Colonic mucosa (tissue), 4 donors: ENCODE measurements around the gene MOB1A. TPM values are rescaled to one million over a fixed set of nuclear protein-coding genes. Genes with fewer than 3 reads are reported as not detected.
A peak's percentile ranks its signal among the peaks of the same experiment; 100 is the strongest.
"Not testable (repeated sequence)": the region's sequence is repeated elsewhere in the genome, so short reads cannot be mapped to it uniquely, and the experiment has no call there.

Source experiments
- DNase-seq: peaks from one replicate; pipeline ENCODE4 v3.0.0-alpha.2; 2020
- H3K27ac ChIP-seq: fragments of 200-600 bp; one replicate; pipeline ENCODE4 v1.8.0; 2021
- H3K27me3 ChIP-seq: fragments of 200-600 bp; one replicate; pipeline ENCODE4 v1.8.0; 2021
- H3K36me3 ChIP-seq: fragments of 200-600 bp; one replicate; pipeline ENCODE4 v1.8.0; 2021
- H3K4me1 ChIP-seq: fragments of 200-600 bp; one replicate; pipeline ENCODE4 v1.8.0; 2021; ENCODE audit warnings: mild to moderate bottlenecking
- H3K4me3 ChIP-seq: fragments of 200-600 bp; one replicate; pipeline ENCODE4 v1.8.0; 2021
- H3K9ac ChIP-seq, 2 donors: one replicate each; pipeline ENCODE4 v1.7.0; 2013; ENCODE audit warnings: control low read depth in 2 of 2, low read depth in 2 of 2, low read length in 2 of 2
- H3K9me3 ChIP-seq: fragments of 200-600 bp; one replicate; pipeline ENCODE4 v1.8.0; 2021
- intact Hi-C: fragments of 100-400 bp; cut with DNase I; formaldehyde crosslinking; loops from one replicate; pipeline ENCODE4 v1.14.1; 2022
- total RNA-seq, 2 donors: library from RNA; stranded (reverse); fragmentation: NEBNext Ultra II Directional in 1 of 2; extraction: Animal tissue kit (Norgen Biotek cat#: 25700) in 1 of 2; gene quantifications; one replicate each; pipeline ENCODE4 v1.2.1, GENCODE V29; 2021
- TF ChIP-seq, protein P1 (sequence below): fragments of 200-600 bp; IDR thresholded peaks from one replicate; pipeline ENCODE4 v1.8.0; 2022; ENCODE audit warnings: antibody characterized with exemption, mild to moderate bottlenecking
- donor health status: healthy.
- donor health status: DM: no; HTN: no; CAD: no.
- donor health status: DM: no; HTN: no; CAD: no.

Gene MOB1A
- total RNA-seq, 2 donors from 2014 or later, result 124 to 160 TPM

DNA sequence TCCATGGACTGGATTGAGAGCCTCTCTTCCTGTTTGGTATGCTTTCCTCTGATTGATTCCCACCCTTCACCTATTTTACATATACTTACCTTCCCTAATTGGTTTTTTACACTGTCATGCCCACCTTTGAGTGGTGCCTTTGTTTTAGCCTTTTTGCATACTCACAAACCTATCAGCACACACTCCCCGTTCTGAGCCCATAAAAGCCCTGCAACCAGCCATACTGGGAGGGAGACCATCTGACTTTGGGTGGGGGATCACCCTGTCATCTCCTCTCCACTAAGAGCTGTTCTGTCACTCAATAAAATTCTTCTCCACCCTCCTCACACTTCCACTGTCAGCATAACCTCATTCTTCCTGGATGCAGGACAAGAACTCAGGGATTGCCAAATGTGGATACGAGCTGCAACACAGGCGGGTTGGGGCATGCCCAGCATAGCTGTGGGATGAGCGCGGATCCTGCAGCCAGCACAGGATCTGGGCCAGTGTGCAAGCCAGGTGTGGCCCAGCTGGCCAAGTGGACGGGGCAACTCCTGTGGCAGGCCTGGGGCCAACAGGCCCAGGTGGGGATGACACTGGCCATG is 9.4 kb upstream of the MOB1A start:
- intact Hi-C loops, result no loop called here
- no peak for DNase-seq
- Histone ChIP-seq H3K4me1 (no peaks in the 10 kb centered on the region), H3K27ac (no peak overlapping the region), H3K9me3 (no peaks in the 10 kb centered on the region), H3K9ac (no peak overlapping the region), H3K36me3 (no peaks in the 10 kb centered on the region), H3K4me3 (no peak overlapping the region), H3K27me3 (no peaks in the 10 kb centered on the region)
- TF ChIP-seq, protein P1, sequence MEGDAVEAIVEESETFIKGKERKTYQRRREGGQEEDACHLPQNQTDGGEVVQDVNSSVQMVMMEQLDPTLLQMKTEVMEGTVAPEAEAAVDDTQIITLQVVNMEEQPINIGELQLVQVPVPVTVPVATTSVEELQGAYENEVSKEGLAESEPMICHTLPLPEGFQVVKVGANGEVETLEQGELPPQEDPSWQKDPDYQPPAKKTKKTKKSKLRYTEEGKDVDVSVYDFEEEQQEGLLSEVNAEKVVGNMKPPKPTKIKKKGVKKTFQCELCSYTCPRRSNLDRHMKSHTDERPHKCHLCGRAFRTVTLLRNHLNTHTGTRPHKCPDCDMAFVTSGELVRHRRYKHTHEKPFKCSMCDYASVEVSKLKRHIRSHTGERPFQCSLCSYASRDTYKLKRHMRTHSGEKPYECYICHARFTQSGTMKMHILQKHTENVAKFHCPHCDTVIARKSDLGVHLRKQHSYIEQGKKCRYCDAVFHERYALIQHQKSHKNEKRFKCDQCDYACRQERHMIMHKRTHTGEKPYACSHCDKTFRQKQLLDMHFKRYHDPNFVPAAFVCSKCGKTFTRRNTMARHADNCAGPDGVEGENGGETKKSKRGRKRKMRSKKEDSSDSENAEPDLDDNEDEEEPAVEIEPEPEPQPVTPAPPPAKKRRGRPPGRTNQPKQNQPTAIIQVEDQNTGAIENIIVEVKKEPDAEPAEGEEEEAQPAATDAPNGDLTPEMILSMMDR, result no peak

DNA sequence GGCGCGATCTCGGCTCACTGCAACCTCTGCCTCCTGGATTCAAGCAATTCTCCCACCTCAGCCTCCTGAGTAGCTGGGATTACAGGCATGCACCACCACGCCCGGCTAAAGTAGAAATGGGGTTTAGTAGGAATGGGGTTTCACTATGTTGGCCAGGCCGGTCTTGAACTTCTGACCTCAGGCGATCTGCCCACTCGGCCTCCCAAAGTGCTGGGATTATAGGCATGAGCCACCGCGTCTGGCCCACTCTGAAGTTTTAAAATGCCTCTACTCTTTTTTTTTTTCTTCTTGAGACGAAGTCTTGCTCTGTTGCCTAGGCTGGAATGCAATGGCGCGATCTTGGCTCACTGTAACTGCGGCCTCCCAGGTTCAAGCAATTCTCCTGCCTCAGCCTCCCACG is 8.0 kb upstream of the MOB1A start:
- H3K9me3 ChIP-seq, H3K36me3 ChIP-seq, H3K27ac ChIP-seq, intact Hi-C loops, DNase-seq, H3K9ac ChIP-seq, H3K4me1 ChIP-seq, H3K4me3 ChIP-seq, H3K27me3 ChIP-seq: not testable (repeated sequence)

DNA sequence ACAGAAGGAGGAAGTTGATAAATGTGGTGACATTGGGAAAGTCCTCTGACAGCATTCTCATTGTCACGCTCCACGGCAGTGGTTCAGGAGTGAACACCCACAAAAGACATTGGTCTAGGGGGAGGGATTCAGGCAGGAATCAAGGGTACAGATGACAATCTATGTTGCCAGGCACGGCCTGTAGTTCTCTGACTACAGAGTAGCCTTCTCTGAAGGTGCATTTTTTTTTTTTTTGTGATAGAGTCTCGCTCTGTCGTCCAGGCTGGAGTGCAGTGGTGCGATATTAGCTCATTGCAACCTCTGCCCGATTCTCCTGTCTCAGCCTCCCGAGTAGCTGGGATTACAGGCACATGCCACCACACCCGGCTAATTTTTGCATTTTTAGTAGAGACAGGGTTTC is 7.4 kb upstream of the MOB1A start:
- Histone ChIP-seq H3K27me3 (no peaks in the 10 kb centered on the region), H3K9me3 (no peaks in the 10 kb centered on the region), H3K9ac (no peak overlapping the region), H3K27ac (no peak overlapping the region), H3K4me3 (no peak overlapping the region), H3K4me1 (no peaks in the 10 kb centered on the region), H3K36me3 (no peaks in the 10 kb centered on the region)
- intact Hi-C loops, result no loop called here
- no peak for DNase-seq
- TF ChIP-seq, protein P1, result no peak

DNA sequence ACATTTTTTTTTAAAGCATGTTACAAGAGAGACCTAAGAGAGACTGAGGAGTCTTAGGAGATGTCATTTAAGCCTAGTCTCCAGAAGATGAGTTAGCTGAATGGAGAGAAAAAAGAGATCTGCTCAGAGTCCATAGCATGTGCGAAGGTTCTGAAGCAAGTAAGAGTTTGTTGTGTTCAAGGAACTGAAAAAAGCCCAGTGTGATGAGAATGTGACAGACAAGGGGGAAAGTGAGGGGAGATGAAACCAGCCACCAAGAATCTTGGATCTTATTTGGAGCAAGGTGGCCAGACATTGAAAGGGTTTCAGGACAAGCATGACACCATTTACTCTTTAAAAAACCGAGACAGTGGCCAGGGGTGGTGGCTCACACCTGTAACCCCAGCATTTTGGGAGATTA is 5.2 kb upstream of the MOB1A start:
- Histone ChIP-seq H3K4me1 (no peaks in the 10 kb centered on the region), H3K9me3 (no peaks in the 10 kb centered on the region), H3K9ac (no peak overlapping the region), H3K27me3 (no peaks in the 10 kb centered on the region), H3K4me3 (no peak overlapping the region), H3K36me3 (no peaks in the 10 kb centered on the region), H3K27ac (no peak overlapping the region)
- TF ChIP-seq, protein P1, result no peak
- DNase-seq, result no peak
- intact Hi-C loops, result no loop called here

DNA sequence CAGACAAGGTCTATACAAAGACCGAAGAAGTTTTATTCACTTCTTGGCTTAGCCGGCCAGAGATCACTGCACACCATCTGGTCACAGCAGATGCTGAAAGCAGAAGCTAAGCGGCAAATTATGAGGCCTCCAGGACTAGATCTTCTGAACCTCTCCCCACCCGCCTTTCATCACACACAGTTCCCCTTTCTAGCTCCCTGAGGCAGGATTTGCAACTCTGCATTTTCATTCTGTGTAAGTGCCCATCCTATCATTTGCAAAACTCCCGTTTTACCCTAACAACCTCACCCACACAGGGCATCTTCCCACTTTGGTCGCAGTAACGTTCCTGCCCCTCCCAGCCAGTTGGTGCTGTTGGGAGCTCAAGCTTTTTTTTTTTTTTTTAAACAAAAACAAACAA is 3.1 kb upstream of the MOB1A start:
- no peak overlapping the region for H3K27ac ChIP-seq
- H3K4me1 ChIP-seq, result peaks cover 3% of the 10 kb centered on the region
- no peak overlapping the region for H3K9ac ChIP-seq
- no peaks in the 10 kb centered on the region for H3K9me3 ChIP-seq
- H3K36me3 ChIP-seq, result no peaks in the 10 kb centered on the region
- TF ChIP-seq, protein P1, result no peak
- intact Hi-C loops, result no loop called here
- no peaks in the 10 kb centered on the region for H3K27me3 ChIP-seq
- no peak for DNase-seq
- H3K4me3 ChIP-seq, result no peak overlapping the region

DNA sequence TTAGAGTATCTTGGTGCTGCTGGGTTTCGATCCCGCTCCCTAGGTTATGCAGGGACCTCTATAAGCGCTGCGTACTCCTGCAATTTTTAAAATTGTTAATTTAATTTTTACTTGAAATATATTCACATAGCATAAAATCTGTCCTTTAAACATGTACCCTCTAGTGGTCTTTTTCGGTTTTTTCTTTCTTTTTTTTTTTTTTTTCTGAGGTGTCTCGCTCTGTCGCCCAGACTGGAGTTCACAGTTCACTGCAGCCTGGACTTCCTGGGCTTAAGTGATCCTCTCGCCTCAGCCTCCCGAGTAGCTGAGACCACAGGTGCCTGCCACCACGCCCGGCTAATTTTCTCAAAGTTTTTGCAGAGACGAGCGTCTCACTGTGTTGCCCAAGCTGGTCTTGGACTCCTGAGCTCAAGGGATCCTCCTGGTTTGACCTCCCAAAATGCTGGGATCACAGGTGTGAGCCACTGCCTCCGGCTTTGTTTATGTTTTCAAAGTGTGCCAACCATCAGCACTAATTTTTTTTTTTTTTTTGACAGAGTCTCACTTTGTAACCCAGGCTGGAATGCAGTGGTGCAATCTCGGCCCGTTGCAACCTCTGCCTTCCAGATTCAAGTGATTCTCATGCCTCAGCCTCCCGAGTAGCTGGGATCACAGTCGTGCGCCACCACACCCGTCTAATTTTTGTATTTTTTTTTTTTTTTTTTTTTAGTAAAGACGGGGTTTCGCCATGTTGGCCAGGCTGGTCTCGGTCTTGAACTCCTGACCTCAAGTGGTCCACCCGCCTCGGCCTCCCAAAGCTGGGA is 585 bp upstream of the MOB1A start:
- Histone ChIP-seq H3K27me3 (no peaks in the 10 kb centered on the region), H3K9me3 (no peaks in the 10 kb centered on the region), H3K27ac (peak overlapping the region; percentile 89), H3K4me1 (peaks cover 6% of the 10 kb centered on the region), H3K4me3 (peak overlapping the region; percentile 69), H3K9ac (peak overlapping the region in 1 of 2 donors; percentile 93), H3K36me3 (no peaks in the 10 kb centered on the region)
- DNase-seq, result no peak
- intact Hi-C loops, result no loop called here
- TF ChIP-seq, protein P1, result no peak
